ENCODE measurements around the gene A2M. TPM values are rescaled to one million over a fixed set of nuclear protein-coding genes. Genes with fewer than 3 reads are reported as not detected.

Gene A2M
- total and polyA plus RNA-seq, 7 donors, result 42.6 to 242 (median 86.0) TPM

DNA sequence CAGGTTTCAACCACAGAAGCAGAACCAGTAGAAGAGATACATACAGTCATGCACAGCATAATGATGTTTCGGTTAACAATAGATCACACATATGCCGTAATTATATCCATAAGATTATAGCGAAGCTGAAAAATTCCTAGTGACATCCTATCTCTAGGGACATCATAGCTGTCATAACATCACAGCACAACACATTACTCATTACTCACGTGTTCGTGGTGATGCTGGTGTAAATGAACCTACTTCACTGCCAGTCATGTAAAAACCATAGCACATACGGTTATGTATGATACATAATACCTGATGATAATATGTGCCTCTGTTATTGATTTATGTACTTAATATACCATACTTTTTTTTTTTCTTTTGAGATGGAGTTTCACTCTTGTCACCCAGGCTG, 81.6 kb downstream of the A2M start:
- no peak for ATAC-seq
- H3K27me3 ChIP-seq (ENCODE audit: insufficient read depth in 3 of 3, low read length in 2 of 3), result no peaks in the 10 kb centered on the region
- intact Hi-C loops (cut with DNase I), result no loop called here
- no peak overlapping the region for H3K4me3 ChIP-seq
- H3K36me3 ChIP-seq (ENCODE audit: insufficient read depth in 1 of 2, low read depth in 1 of 2), result no peaks in the 10 kb centered on the region
- no peak for DNase-seq
- TF ChIP-seq, protein P1, sequence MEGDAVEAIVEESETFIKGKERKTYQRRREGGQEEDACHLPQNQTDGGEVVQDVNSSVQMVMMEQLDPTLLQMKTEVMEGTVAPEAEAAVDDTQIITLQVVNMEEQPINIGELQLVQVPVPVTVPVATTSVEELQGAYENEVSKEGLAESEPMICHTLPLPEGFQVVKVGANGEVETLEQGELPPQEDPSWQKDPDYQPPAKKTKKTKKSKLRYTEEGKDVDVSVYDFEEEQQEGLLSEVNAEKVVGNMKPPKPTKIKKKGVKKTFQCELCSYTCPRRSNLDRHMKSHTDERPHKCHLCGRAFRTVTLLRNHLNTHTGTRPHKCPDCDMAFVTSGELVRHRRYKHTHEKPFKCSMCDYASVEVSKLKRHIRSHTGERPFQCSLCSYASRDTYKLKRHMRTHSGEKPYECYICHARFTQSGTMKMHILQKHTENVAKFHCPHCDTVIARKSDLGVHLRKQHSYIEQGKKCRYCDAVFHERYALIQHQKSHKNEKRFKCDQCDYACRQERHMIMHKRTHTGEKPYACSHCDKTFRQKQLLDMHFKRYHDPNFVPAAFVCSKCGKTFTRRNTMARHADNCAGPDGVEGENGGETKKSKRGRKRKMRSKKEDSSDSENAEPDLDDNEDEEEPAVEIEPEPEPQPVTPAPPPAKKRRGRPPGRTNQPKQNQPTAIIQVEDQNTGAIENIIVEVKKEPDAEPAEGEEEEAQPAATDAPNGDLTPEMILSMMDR (IDR thresholded peaks at IDR 0.05), result no peak
- H3K4me1 ChIP-seq, result no peaks in the 10 kb centered on the region
- H3K27ac ChIP-seq, result no peak overlapping the region
- 89 to 93% (median 92%) methylated on average over 6 of the region's 6 CpGs for WGBS, 3 donors
- no peaks in the 10 kb centered on the region for H3K9me3 ChIP-seq

- no peak overlapping the region for H3K27ac ChIP-seq
- H3K4me3 ChIP-seq, result no peak overlapping the region
- H3K36me3 ChIP-seq (ENCODE audit: insufficient read depth in 1 of 2, low read depth in 1 of 2), result no peaks in the 10 kb centered on the region
- DNase-seq (no peak), ATAC-seq (no peak)
- intact Hi-C loops (cut with DNase I), result no loop called here
- TF ChIP-seq, protein P1 (IDR thresholded peaks at IDR 0.05), result no peak
- H3K27me3 ChIP-seq (ENCODE audit: insufficient read depth in 3 of 3, low read length in 2 of 3), result no peaks in the 10 kb centered on the region
- WGBS, 3 donors, result 94 to 96% (median 95%) methylated on average over 2 of the region's 2 CpGs
- H3K4me1 ChIP-seq, result no peaks in the 10 kb centered on the region
- H3K9me3 ChIP-seq, result no peaks in the 10 kb centered on the region
Measured at GRCh38 chr12:9033265-9033887, 82.3 kb downstream of the A2M start.

- TF ChIP-seq, protein P1 (IDR thresholded peaks at IDR 0.05), result no peak
- H3K27ac ChIP-seq, result no peak overlapping the region
- H3K4me1 ChIP-seq, result no peaks in the 10 kb centered on the region
- DNase-seq (no peak), ATAC-seq (no peak)
- intact Hi-C loops (cut with DNase I), result no loop called here
- H3K4me3 ChIP-seq, result no peak overlapping the region
- no peaks in the 10 kb centered on the region for H3K27me3 ChIP-seq (ENCODE audit: insufficient read depth in 3 of 3, low read length in 2 of 3)
- 75 to 79% (median 76%) methylated on average over 5 of the region's 5 CpGs for WGBS, 3 donors
- H3K36me3 ChIP-seq (ENCODE audit: insufficient read depth in 1 of 2, low read depth in 1 of 2), result no peaks in the 10 kb centered on the region
- H3K9me3 ChIP-seq, result no peaks in the 10 kb centered on the region
Measured at GRCh38 chr12:9032202-9032964, 83.3 kb downstream of the A2M start.

DNA sequence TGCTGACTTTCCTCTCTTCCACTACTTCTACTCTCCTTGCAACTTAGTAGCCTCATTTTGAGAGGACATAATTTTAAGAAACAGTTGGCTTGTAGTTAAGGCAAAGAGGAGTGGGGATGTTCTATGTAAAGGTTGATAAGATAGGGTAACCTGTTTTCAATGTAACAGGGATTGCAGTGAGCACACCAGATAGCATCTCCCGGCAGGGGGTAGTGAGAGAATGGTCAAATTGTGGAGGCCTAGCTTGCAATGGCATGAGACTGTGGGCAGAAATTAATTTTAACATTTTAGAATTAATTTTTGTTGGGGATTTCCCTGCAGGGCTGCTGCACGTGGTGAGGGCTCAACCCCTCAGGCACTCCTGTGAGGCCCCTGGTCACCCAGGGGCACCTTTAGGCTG, 84.9 kb downstream of the A2M start:
- Histone ChIP-seq H3K4me3 (no peak overlapping the region), H3K27me3 (ENCODE audit: insufficient read depth in 3 of 3, low read length in 2 of 3) (no peaks in the 10 kb centered on the region), H3K27ac (no peak overlapping the region), H3K4me1 (no peaks in the 10 kb centered on the region), H3K36me3 (ENCODE audit: insufficient read depth in 1 of 2, low read depth in 1 of 2) (no peaks in the 10 kb centered on the region), H3K9me3 (no peaks in the 10 kb centered on the region)
- no peak for DNase-seq
- intact Hi-C loops (cut with DNase I), result no loop called here
- TF ChIP-seq, protein P1 (IDR thresholded peaks at IDR 0.05), result no peak
- no peak for ATAC-seq
- WGBS, 3 donors, result 66 to 87% (median 84%) methylated on average over 2 of the region's 2 CpGs
